Ishikawa (cell line): ENCODE data around the gene SMARCE1.

Experiments used
- CEBPB ChIP-seq: IDR thresholded peaks from 2 replicates; pipeline ENCODE4 v1.6.1; 2012
- CREB1 ChIP-seq: IDR thresholded peaks from 2 replicates; pipeline ENCODE4 v1.6.1; 2012; ENCODE audit warnings: low read depth
- EGR1 ChIP-seq: IDR thresholded peaks from 2 replicates; pipeline ENCODE4 v1.6.1; 2012
- EP300 ChIP-seq: IDR thresholded peaks from 2 replicates; pipeline ENCODE4 v1.6.1; 2012; ENCODE audit warnings: borderline replicate concordance
- FOXM1 ChIP-seq: IDR thresholded peaks from 2 replicates; pipeline ENCODE4 v1.6.1; 2012; ENCODE audit warnings: low read depth, borderline replicate concordance
- MAX ChIP-seq: IDR thresholded peaks from 2 replicates; pipeline ENCODE4 v1.6.1; 2012
- NFIC ChIP-seq: IDR thresholded peaks from 2 replicates; pipeline ENCODE4 v1.6.1; 2012
- RAD21 ChIP-seq: IDR thresholded peaks from 2 replicates; pipeline ENCODE4 v1.6.1; 2012; ENCODE audit warnings: low read depth
- REST ChIP-seq: IDR thresholded peaks from 2 replicates; pipeline ENCODE4 v1.6.1; 2012; ENCODE audit warnings: low read depth, mild to moderate bottlenecking
- TAF1 ChIP-seq: IDR thresholded peaks from 2 replicates; pipeline ENCODE4 v1.6.1; 2012; ENCODE audit warnings: low read depth, mild to moderate bottlenecking
- TCF12 ChIP-seq: IDR thresholded peaks from 2 replicates; pipeline ENCODE4 v1.6.1; 2012; ENCODE audit warnings: low read depth
- TEAD4 ChIP-seq: IDR thresholded peaks from 2 replicates; pipeline ENCODE4 v1.6.1; 2012
- USF1 ChIP-seq: IDR thresholded peaks from 2 replicates; pipeline ENCODE4 v1.6.1; 2012
- YY1 ChIP-seq: IDR thresholded peaks from 2 replicates; pipeline ENCODE4 v1.6.1; 2012; ENCODE audit warnings: low read depth
- ZBTB7A ChIP-seq: IDR thresholded peaks from 2 replicates; pipeline ENCODE4 v1.6.1; 2012; ENCODE audit warnings: low read depth

Gene SMARCE1

GRCh38 chr17:40590742-40591141, 56.9 kb downstream of the SMARCE1 start:
- TF ChIP-seq CEBPB (no peak), YY1 (no peak)

GRCh38 chr17:40588552-40588951, 59.1 kb downstream of the SMARCE1 start:
- TF ChIP-seq EGR1 (no peak), NFIC (no peak), TAF1 (no peak), YY1 (no peak), MAX (no peak), USF1 (no peak), CREB1 (no peak), TCF12 (no peak), CEBPB (no peak), TEAD4 (no peak), ZBTB7A (no peak), RAD21 (no peak), EP300 (no peak), FOXM1 (no peak), REST (no peak)

GRCh38 chr17:40582328-40582901, 65.2 kb downstream of the SMARCE1 start:
- TF ChIP-seq EP300 (no peak), NFIC (no peak), FOXM1 (no peak), ZBTB7A (no peak), TEAD4 (no peak), YY1 (no peak), MAX (no peak), CEBPB (no peak), USF1 (no peak)

GRCh38 chr17:40580140-40580539, 67.5 kb downstream of the SMARCE1 start:
- TF ChIP-seq YY1 (no peak), NFIC (no peak), USF1 (no peak), TAF1 (no peak), TCF12 (no peak), REST (no peak), EP300 (no peak), CEBPB (no peak), FOXM1 (no peak), CREB1 (no peak), TEAD4 (no peak), MAX (no peak), ZBTB7A (no peak), RAD21 (no peak), EGR1 (no peak)

GRCh38 chr17:40579471-40579870, 68.1 kb downstream of the SMARCE1 start:
- TF ChIP-seq CREB1 (no peak), TEAD4 (no peak), USF1 (no peak), TCF12 (no peak), MAX (no peak), NFIC (no peak)
